Muscle of arm (tissue), 12 donors: ENCODE measurements around the gene HESX1. TPM values are rescaled to one million over a fixed set of nuclear protein-coding genes. Genes with fewer than 3 reads are reported as not detected.

Experiments used
- polyA plus RNA-seq, 12 donors: library from polyadenylated mRNA; unstranded; fragments of 120-200 nt; gene quantifications; one replicate each; pipeline ENCODE4 v1.2.1, GENCODE V29; 2013; ENCODE audit not compliant: insufficient read length in 12 of 12

HESX1 gene
- polyA plus RNA-seq, 12 donors = 1.6 to 3.2 (median 2.3) TPM; not detected in 2

Other genes with a start within 250 kb of the HESX1 start
- gene SPATA12, start 139.3 kb downstream of the HESX1 start, polyA plus RNA-seq = under 1 TPM in 8 of 12 donors, not detected in 4; 0.05 to 0.22 (median 0.12) TPM
- 10 to 100 TPM in 11 of 12 donors, not detected in 1; 21.2 to 35.9 (median 27.0) TPM for gene IL17RD, start 34.6 kb downstream of the HESX1 start, polyA plus RNA-seq
- 10 to 100 TPM in 11 of 12 donors, not detected in 1; 36.9 to 55.9 (median 44.0) TPM for gene APPL1, start 27.8 kb upstream of the HESX1 start, polyA plus RNA-seq
- 1 to 10 TPM in 5 of 12 donors, under 1 TPM in 5, not detected in 2; 0.26 to 1.7 (median 1.1) TPM for gene ASB14, start 92.7 kb upstream of the HESX1 start, polyA plus RNA-seq